ENCODE data around the gene M6PR. TPM values are rescaled to one million over a fixed set of nuclear protein-coding genes. Genes with fewer than 3 reads are reported as not detected.

M6PR gene
- polyA plus RNA-seq, 6 donors from 2014 or later = 170 to 267 (median 192) TPM

DNA sequence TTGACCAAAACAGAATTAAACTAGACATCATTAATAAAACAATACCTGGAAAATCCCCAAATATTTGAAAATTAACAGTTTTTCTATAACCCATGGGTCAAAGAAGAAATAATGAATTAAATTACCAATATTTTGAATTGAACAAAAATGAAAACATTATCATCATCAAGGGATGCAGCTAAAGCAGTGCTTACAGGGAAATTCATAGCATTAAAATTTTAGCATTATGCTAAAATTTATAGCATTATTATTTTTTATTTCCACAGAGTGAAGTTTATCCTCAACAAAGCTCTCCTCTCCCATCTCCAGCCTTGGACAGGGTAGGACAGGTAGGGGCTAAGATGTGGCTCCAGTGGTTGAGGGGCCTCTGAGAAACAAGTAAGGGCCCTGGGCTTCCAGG lies 19.3 kb upstream of the M6PR start:
- no peak overlapping the region for H3K4me3 Mint-ChIP-seq
- H3K27ac Mint-ChIP-seq = no peak overlapping the region
- ATAC-seq (ENCODE audit: low read depth in 2 of 2) (no peak), DNase-seq (no peak)
- H3K36me3 Mint-ChIP-seq = peaks cover 6 to 8% of the 10 kb centered on the region in 2 donors
- no peaks in the 10 kb centered on the region for H3K27me3 Mint-ChIP-seq
- H3K9me3 Mint-ChIP-seq = peaks cover 9 to 40% (median 17%) of the 10 kb centered on the region in 7 donors
- peaks cover 0 to 5% (median 0%) of the 10 kb centered on the region in 3 donors for H3K4me1 Mint-ChIP-seq

DNA sequence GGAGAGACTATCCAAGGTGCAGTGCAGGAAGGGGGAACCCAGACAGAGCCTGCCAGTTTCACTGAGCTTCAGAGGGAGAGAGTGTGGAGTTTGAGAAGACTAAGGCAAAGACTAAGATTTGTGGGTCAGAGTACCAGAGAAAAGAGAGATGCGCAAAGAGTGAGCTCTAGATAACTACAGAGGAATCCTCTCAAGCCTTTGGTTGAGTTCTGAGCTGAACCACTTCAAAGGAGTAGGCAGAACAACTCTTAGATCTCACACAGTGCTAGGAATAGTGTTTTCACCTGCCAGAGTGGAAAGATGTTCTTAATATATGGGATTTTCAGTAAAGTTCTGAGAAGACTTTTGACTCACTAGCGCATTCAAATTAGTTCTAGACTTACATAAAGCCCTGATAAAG lies 10.7 kb upstream of the M6PR start:
- no peaks in the 10 kb centered on the region for H3K27me3 Mint-ChIP-seq
- H3K36me3 Mint-ChIP-seq = peaks cover 10 to 12% of the 10 kb centered on the region in 2 donors
- H3K4me3 Mint-ChIP-seq = no peak overlapping the region
- H3K9me3 Mint-ChIP-seq = peaks cover 3 to 12% (median 10%) of the 10 kb centered on the region in 7 donors
- DNase-seq (no peak), ATAC-seq (ENCODE audit: low read depth in 2 of 2) (no peak)
- H3K27ac Mint-ChIP-seq = no peak overlapping the region
- H3K4me1 Mint-ChIP-seq = peaks cover 0 to 5% (median 0%) of the 10 kb centered on the region in 3 donors

DNA sequence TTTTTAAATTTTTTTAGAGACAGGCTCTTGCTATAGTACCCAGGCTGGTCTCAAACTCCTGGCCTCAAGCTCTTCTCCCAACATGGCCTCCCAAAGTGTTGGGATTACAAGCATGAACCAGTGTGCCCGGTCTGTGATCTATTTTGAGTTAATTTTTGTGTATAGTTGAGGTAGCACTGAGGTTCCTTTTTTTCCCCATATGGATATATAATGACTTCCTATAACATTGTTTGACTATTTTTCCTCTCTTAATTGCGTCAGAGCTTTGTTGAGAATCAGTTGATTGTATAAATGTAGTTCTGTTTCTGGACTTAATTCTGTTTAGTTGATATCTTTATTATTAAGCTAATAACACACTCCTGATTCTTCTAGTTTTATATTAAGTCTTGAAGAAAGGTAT lies 8.6 kb upstream of the M6PR start:
- H3K27ac Mint-ChIP-seq = no peak overlapping the region
- peaks cover 0 to 6% (median 2%) of the 10 kb centered on the region in 7 donors for H3K9me3 Mint-ChIP-seq
- H3K4me3 Mint-ChIP-seq = no peak overlapping the region
- peaks cover 4 to 7% of the 10 kb centered on the region in 2 donors for H3K36me3 Mint-ChIP-seq
- no peaks in the 10 kb centered on the region for H3K27me3 Mint-ChIP-seq
- peaks cover 0 to 2% (median 0%) of the 10 kb centered on the region in 3 donors for H3K4me1 Mint-ChIP-seq
- ATAC-seq (ENCODE audit: low read depth in 2 of 2) (no peak), DNase-seq (no peak)

DNA sequence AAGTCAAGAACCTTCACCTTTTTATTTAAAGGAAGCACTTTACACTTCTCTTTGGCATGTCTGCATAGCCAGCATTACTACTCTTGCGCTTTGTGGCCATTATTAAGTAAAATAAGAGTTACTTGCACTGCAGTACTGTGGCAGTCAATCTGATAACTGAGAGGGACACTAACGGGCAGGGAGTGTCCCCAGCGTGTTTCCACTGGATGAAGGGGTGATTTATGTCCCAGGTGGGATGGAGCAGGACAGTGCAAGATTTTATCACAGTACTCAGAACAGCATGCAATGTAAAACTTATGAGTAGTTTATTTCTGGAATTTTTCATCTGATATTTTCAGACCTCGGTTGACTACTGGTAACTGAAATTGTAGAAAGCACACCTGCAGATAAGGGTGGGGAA lies 8.1 kb upstream of the M6PR start:
- H3K27ac Mint-ChIP-seq = peak overlapping the region in 2 of 6 donors; percentile 15 to 18
- peaks cover 0 to 7% (median 3%) of the 10 kb centered on the region in 7 donors for H3K9me3 Mint-ChIP-seq
- H3K27me3 Mint-ChIP-seq = no peaks in the 10 kb centered on the region
- peaks cover 0 to 7% (median 0%) of the 10 kb centered on the region in 3 donors for H3K4me1 Mint-ChIP-seq
- no peak overlapping the region for H3K4me3 Mint-ChIP-seq
- DNase-seq = no peak
- peaks cover 9 to 11% of the 10 kb centered on the region in 2 donors for H3K36me3 Mint-ChIP-seq
- ATAC-seq (ENCODE audit: low read depth in 2 of 2) = no peak

GRCh38 chr12:8956772-8957171 lies 7.3 kb upstream of the M6PR start:
- H3K9me3 Mint-ChIP-seq = peaks cover 0 to 5% (median 0%) of the 10 kb centered on the region in 7 donors
- peak overlapping the region in 1 of 6 donors; percentile 18 for H3K27ac Mint-ChIP-seq

DNA sequence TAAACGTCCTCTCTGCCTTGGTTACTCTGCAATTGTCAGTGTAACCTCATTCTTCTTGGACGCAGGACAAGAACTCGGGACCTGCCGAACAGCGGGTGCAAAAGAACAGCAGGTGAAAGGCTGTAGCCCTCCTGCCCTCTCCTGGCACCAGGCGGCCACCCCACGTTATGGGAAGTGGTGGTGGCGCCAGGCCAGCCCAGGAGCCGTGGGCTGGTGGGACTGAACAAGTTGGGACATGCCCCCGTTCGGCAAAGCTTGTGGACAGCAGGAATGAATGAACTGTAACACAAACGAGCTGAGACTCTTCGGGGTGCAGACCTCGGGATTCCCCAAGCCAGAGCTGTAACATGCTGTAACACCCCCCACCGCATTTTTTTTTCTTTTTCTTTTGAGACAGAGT lies 6.6 kb upstream of the M6PR start:
- Mint-ChIP-seq H3K36me3 (peaks cover 7 to 9% of the 10 kb centered on the region in 2 donors), H3K9me3 (peaks cover 0 to 5% (median 0%) of the 10 kb centered on the region in 7 donors), H3K27me3 (no peaks in the 10 kb centered on the region), H3K27ac (no peak overlapping the region), H3K4me3 (no peak overlapping the region), H3K4me1 (peaks cover 0 to 10% (median 7%) of the 10 kb centered on the region in 3 donors)
- no peak for DNase-seq
- no peak for ATAC-seq (ENCODE audit: low read depth in 2 of 2)

More at GRCh38 chr12:8956772-8957171, 7.3 kb upstream of the M6PR start:
- ATAC-seq (ENCODE audit: low read depth in 2 of 2) (no peak), DNase-seq (no peak)
- Mint-ChIP-seq H3K4me1 (peaks cover 0 to 7% (median 3%) of the 10 kb centered on the region in 3 donors), H3K4me3 (no peak overlapping the region), H3K27me3 (no peaks in the 10 kb centered on the region), H3K36me3 (peaks cover 7 to 9% of the 10 kb centered on the region in 2 donors)

DNA sequence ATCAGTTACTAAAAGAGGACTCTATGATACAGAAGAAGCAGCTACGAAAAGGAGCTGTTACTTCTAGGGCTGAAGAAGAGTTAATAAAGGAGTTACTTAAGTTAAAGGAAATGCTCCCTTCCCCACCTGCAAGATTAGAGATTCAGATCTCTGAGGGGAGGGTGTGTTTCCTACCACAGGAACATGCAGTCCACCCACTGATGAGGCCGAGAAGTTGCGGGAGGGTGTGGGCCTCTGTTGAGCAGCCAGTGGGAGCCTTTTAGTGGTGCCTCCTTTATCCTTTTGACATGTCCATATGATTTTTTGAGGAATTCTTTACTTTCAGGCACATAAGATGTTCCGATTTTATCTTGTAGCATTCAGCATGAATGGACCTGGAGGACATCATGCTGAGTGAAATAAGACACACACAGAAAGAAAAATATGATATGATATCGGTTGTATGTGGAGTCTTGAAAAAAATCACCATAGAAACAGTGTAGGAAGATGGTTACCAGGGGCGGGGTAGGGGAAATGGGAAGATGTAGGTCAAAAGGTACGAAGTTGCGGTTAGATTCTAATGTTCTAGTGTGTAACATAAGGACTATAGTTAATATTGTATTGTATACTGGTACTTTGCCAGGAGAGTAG lies 4.4 kb upstream of the M6PR start:
- Mint-ChIP-seq H3K4me3 (peak overlapping the region in 1 of 8 donors; percentile 50), H3K4me1 (peaks cover 4 to 22% (median 18%) of the 10 kb centered on the region in 3 donors), H3K27ac (no peak overlapping the region), H3K9me3 (peaks cover 0 to 5% (median 0%) of the 10 kb centered on the region in 7 donors), H3K27me3 (no peaks in the 10 kb centered on the region), H3K36me3 (peaks cover 7 to 9% of the 10 kb centered on the region in 2 donors)
- DNase-seq (no peak), ATAC-seq (ENCODE audit: low read depth in 2 of 2) (no peak)

DNA sequence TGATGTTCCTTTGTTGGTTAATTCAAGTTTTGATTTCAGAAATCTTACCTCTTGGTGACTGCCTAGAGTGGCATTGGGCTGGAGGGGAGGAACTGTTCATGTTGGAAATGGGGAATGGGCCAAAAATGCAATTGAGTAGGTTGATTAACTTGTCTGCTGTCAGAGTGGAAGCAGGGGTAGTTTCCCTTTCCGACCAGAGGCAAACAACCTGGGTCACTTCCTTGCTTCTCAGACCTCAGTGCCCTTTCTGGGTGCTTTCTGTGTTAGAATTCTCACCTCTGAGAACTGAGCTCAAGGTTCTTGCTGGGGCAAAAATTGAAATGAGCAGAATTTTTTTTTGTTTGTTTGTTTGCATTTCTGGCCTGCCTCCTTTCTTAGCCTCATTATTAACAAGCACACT lies 2.3 kb upstream of the M6PR start:
- Mint-ChIP-seq H3K27ac (no peak overlapping the region), H3K4me3 (peak overlapping the region in 4 of 8 donors; percentile 22 to 98 (median 27)), H3K36me3 (peaks cover 7 to 9% of the 10 kb centered on the region in 2 donors), H3K4me1 (peaks cover 22 to 43% (median 38%) of the 10 kb centered on the region in 3 donors), H3K27me3 (no peaks in the 10 kb centered on the region), H3K9me3 (peaks cover 0 to 5% (median 0%) of the 10 kb centered on the region in 7 donors)
- ATAC-seq (ENCODE audit: low read depth in 2 of 2) (no peak), DNase-seq (no peak)

DNA sequence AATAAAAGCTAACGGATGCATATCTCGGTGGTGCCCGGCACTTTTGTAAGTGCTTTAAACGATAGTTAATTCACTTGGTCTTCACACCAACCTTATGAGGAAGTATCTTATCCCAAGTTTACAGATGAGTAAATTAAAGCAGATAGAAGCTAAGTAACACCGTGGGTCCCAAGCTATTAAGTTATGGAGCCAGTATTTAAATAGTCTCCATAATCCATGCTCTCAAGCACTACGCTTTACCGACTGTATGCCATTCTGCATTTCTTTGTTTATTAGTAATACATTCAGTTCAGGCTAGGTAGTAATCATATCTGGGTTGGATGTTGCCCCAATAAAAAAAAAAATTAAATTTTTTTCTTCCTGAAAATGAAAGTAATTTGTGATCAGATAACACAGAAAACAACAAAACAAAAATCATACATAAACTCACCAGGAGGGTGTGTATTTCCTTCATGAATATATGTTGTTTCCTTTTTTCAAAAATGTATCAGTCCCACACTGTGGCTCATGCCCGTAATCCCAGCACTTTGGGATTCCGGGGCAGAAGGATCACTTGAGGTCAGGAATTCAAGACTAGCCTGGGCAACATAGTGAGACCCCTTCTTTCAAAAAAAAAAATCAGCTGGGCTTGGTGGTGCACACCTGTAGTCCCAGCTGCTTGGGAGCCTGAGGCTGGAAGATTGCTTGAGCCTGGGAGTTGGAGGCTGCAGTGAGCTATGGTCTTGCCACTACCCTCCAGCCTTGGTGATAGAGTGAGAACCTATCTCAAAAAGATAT lies 1.4 kb upstream of the M6PR start:
- Mint-ChIP-seq H3K4me3 (peak overlapping the region; percentile 93 to 100 (median 98)), H3K27ac (peak overlapping the region; percentile 91 to 99 (median 98)), H3K36me3 (peaks cover 7 to 9% of the 10 kb centered on the region in 2 donors), H3K27me3 (no peaks in the 10 kb centered on the region), H3K4me1 (peaks cover 26 to 52% (median 47%) of the 10 kb centered on the region in 3 donors), H3K9me3 (peaks cover 0 to 5% (median 0%) of the 10 kb centered on the region in 7 donors)
- DNase-seq (no peak), ATAC-seq (ENCODE audit: low read depth in 2 of 2) (no peak)

- Mint-ChIP-seq H3K36me3 (peaks cover 7 to 9% of the 10 kb centered on the region in 2 donors), H3K27me3 (no peaks in the 10 kb centered on the region), H3K4me1 (peaks cover 26 to 52% (median 48%) of the 10 kb centered on the region in 3 donors)
These were observed 729 bp upstream of the M6PR start for GRCh38 chr12:8950221-8950527.

GRCh38 chr12:8948701-8949341 lies 624 bp downstream of the M6PR start:
- Mint-ChIP-seq H3K9me3 (peaks cover 0 to 5% (median 0%) of the 10 kb centered on the region in 7 donors), H3K4me3 (peak overlapping the region; percentile 93 to 100 (median 98)), H3K27me3 (no peaks in the 10 kb centered on the region), H3K4me1 (peaks cover 26 to 52% (median 48%) of the 10 kb centered on the region in 3 donors), H3K36me3 (peaks cover 7 to 11% of the 10 kb centered on the region in 2 donors), H3K27ac (peak overlapping the region; percentile 91 to 99 (median 98))
- no peak for ATAC-seq (ENCODE audit: low read depth in 2 of 2)
- DNase-seq = peak; percentile 21

More at GRCh38 chr12:8950221-8950527, 729 bp upstream of the M6PR start:
- no peak for DNase-seq
- peak; percentile 32 to 34 for ATAC-seq (ENCODE audit: low read depth in 2 of 2)
- Mint-ChIP-seq H3K27ac (peak overlapping the region; percentile 91 to 99 (median 98)), H3K9me3 (peaks cover 0 to 5% (median 0%) of the 10 kb centered on the region in 7 donors), H3K4me3 (peak overlapping the region; percentile 93 to 100 (median 98))

- no peak for ATAC-seq (ENCODE audit: low read depth in 2 of 2)
- peak overlapping the region in 6 of 8 donors; percentile 26 to 100 (median 80) for H3K4me3 Mint-ChIP-seq
- peak overlapping the region in 4 of 6 donors; percentile 34 to 92 (median 54) for H3K27ac Mint-ChIP-seq
- DNase-seq = peak; percentile 19
- no peaks in the 10 kb centered on the region for H3K27me3 Mint-ChIP-seq
- peaks cover 0 to under 1% (median 0%) of the 10 kb centered on the region in 7 donors for H3K9me3 Mint-ChIP-seq
- H3K4me1 Mint-ChIP-seq = peaks cover 26 to 52% (median 42%) of the 10 kb centered on the region in 3 donors
- H3K36me3 Mint-ChIP-seq = peaks cover under 1 to 10% of the 10 kb centered on the region in 2 donors
These were observed 1.7 kb downstream of the M6PR start for GRCh38 chr12:8947737-8948136.

DNA sequence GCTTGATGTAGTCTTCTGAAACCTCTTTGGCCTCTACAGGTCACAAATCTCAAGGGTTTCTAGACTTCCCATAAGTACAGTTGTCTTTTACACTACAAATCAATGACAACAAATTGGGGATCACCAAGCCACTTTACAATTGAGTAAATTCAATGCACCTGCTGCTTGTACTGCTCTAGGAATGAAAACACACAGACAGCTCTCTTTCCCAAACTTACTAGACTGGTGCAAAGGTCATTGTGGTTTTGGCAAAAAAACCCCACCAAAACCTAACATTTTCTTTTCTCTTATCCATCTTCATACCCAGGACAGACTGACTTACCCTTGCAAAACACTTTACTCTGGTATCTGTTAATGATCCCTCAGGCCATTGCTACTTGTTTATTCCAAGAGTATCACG lies 2.7 kb downstream of the M6PR start:
- Mint-ChIP-seq H3K4me1 (peaks cover 26 to 49% (median 41%) of the 10 kb centered on the region in 3 donors), H3K36me3 (peaks cover 8% of the 10 kb centered on the region in 2 donors), H3K4me3 (peak overlapping the region in 1 of 8 donors; percentile 50), H3K27ac (peak overlapping the region in 2 of 6 donors; percentile 42 to 83), H3K9me3 (no peaks in the 10 kb centered on the region), H3K27me3 (no peaks in the 10 kb centered on the region)
- ATAC-seq (ENCODE audit: low read depth in 2 of 2) (no peak), DNase-seq (no peak)
